Erythroblast (primary cell): ENCODE data around the gene ADAMTS18.

Source experiments
- DNase-seq, 2 experiments: peaks; one replicate each; lab custom pipeline; 2025; lab: John Stamatoyannopoulos, UW
- GATA1 ChIP-seq: IDR thresholded peaks from 2 replicates; pipeline ENCODE4 v1.6.1; 2011; ENCODE audit warnings: low read depth, mild to moderate bottlenecking, control low read depth, low read length, moderate library complexity
- POLR2A ChIP-seq: IDR thresholded peaks from 2 replicates; pipeline ENCODE4 v1.6.1; 2011; ENCODE audit warnings: mild to moderate bottlenecking, low read length

ADAMTS18 gene

DNA sequence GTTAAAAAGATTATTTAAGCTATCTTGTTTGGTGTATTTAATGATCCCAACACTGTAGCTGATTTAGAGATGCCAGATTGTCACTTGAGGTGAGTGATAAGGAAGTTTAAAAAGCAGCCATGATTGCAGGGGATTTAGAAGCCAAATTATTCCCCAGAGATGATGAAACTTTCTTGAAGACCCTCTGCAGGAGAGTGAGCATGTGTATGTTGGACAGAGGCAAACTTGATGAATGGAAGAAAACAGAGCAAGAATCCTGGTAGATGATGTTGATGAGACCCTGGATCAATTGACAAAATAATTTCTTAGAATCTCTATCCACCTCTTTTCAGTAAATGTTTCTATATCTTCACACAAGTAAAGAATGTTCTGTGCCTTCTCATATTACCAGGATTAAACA lies 14.4 kb upstream of the ADAMTS18 start:
- DNase-seq: no peak
- no peak for TF ChIP-seq GATA1

DNA sequence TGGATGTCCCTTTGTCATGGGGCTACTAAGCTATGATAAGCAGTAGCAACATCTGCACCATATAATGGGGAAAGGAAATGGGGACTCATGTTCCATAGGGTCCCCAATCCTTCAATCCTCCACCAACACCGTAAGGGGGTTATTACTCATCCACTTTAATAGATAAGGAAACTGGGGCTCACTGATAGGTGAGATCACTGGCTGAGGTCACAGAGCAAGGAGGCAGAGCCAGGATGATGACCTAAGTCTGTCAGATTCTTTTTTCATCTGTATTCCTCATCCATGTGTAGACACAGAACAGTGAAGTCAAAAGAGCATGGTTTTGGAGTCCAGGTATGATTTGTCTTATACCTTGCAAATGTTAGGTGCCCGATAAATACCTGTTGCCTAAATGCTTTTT lies 10.5 kb upstream of the ADAMTS18 start:
- TF ChIP-seq POLR2A: no peak
- no peak for TF ChIP-seq GATA1
- DNase-seq: no peak

DNA sequence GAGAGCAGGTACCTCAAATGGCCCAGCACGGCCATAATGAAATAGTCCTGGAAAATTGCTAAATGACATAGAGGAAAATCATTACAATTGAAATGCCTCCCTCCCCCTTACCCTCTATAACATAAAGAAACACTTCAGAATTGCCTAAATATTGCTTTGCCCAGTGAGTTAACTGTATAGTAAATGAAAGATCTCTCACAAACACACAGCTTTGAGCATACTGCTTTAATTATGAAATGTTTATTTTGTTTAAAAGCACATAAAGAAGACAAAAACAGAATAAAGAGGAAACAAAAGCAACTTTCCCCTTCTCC lies 9.3 kb upstream of the ADAMTS18 start:
- DNase-seq: no peak
- TF ChIP-seq POLR2A: no peak
- no peak for TF ChIP-seq GATA1

- TF ChIP-seq GATA1 (no peak), POLR2A (no peak)
- DNase-seq: no peak
These were observed 8.7 kb upstream of the ADAMTS18 start for GRCh38 chr16:77443357-77444146.

GRCh38 chr16:77442078-77442477 lies 7.2 kb upstream of the ADAMTS18 start:
- DNase-seq: no peak
- TF ChIP-seq GATA1 (no peak), POLR2A (no peak)

DNA sequence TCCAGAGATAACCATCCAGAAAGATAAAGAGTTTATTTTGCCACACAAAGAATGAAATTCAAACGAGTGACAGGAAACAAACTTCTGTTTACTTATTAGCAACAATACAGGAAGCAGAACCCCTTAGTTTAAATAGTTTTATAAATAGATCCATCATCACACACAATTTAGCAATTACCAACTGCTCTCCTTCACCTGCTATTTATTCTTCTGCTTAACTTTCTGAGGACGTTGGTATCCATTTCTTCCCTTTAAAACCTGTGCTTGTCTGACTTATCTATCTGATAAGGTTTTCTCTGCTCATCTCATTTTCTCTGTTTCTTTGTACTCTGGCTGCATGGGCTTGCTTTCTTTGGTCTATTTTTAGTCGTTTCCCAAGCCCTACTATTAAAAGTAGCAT lies 4.3 kb upstream of the ADAMTS18 start:
- DNase-seq: no peak
- TF ChIP-seq GATA1 (no peak), POLR2A (no peak)

DNA sequence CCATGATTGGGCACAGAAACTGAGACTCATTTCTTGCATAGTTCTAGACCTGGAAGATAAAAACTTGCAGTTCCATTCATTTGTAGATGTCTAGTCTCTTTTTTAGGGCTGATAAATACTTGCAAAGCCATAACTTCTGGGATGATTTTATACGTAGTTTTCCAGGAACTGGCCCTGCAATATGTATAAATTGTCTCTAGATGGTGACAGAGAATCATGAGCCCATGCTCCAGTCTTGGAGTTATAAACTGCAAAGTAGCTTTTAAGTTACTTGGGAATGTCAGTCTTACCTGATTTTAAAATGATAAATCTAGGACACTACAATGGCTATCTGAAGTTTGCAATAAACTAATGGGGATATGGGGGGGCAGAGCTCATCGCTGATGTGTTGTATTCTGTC lies 3.0 kb upstream of the ADAMTS18 start:
- TF ChIP-seq GATA1 (no peak), POLR2A (no peak)
- no peak for DNase-seq

DNA sequence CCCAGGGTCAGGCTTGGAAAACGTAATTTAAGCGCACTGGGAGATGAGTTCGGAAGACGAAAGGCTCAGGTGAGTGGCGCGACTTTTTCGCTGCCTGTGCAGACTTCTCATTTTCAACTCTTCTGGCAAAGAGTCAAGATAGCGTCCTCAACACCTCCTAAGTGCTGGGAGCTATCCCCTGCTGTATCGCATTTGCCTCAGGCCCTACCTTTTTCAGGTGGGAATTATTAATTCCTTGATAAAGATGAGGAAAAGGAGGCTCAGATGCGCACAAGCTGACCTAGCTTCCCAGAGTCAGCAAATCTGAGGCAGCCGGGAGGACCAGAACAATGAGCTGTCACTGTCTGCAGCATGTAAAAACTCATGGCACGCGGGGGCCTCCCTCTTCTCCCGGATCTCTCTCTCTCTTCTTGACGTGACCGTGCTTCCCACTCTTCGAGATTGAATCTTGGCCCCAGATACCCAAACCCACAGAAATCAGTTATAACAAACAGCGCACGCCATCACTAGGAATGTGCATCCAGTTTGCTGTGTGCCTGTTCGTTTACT lies 512 bp upstream of the ADAMTS18 start:
- no peak for DNase-seq
- TF ChIP-seq GATA1 (no peak), POLR2A (no peak)

- TF ChIP-seq GATA1: no peak
- no peak for TF ChIP-seq POLR2A
- DNase-seq: no peak
These were observed 758 bp downstream of the ADAMTS18 start for GRCh38 chr16:77434022-77434529.

GRCh38 chr16:77433146-77433545 lies 1.7 kb downstream of the ADAMTS18 start:
- no peak for DNase-seq
- no peak for TF ChIP-seq POLR2A
- no peak for TF ChIP-seq GATA1

DNA sequence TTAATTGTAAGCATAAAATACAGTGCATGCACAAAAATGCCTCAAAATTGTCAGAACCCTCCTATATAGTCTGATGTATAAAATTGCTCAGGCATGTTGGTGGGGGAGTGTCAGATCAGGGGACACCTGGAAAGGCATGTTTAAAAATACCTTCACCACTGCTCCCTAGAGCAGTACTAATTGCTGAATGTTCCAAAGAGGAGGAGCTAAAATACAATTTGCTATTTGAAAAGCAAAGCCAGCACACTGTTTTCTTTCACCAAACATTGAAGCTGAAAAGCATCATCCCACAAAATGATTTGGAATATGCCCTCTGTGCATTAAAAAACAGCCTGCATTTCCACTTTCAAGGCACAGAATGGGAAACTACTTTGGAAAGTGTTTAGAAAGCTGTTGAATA lies 2.6 kb downstream of the ADAMTS18 start:
- TF ChIP-seq POLR2A (no peak), GATA1 (no peak)
- no peak for DNase-seq

DNA sequence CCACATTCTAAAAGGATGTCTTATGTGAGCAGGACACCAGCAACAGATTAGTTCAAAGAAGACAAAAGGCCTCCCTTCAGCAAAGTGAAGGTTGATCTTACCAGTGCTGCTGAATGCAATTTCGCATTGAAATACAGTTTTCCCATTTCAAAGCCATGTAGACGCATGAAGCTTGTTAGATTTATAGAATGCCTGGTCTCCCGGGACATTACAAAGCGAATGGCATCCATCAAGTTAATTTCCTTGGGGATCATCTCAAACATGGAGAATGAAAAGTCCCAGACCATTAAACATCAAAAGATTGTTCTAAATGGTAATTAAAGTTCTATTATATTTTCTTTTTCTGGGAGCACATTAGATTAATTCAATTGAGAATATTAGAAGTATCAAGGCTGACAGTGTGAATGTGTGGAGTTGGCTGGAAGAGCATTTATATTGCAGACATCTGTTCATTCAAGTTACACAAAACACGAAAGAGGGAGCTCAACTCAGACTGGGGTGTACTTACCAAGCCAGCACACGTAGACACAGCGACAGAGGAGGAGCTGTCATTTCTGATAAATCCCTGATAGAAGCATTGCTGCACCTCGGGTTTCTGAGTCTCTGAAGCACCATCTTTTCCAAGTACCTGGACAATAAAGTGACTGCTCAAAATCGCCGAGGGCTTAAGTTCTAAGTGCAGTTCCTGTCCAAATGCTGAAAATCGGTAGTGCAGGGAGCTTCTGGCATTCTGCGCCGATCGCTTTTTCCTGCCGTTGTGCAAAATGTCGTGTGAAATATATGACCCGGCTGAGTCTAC lies 3.8 kb downstream of the ADAMTS18 start:
- no peak for DNase-seq
- no peak for TF ChIP-seq POLR2A
- no peak for TF ChIP-seq GATA1

DNA sequence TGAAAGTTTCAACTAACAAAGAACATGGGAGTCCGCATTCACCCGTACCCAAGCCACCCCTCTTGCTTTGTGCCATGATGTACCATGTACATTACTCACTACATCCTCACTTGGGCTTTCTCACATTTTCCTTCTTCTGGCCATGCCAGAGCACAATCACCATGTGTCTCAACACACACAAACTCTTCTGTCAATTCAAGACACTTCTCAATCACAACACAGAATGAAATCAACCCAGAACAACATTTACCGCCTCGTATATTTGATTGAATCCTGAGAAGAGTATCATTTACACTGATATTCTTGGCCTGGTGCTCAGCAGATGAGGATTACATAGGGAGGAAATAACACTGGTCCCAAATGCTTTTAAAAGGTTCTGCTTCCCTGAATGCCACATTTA lies 4.5 kb downstream of the ADAMTS18 start:
- TF ChIP-seq POLR2A (no peak), GATA1 (no peak)

GRCh38 chr16:77424871-77425604 lies 9.8 kb downstream of the ADAMTS18 start:
- no peak for DNase-seq
- TF ChIP-seq POLR2A (no peak), GATA1 (no peak)

More for the DNA sequence above, 4.5 kb downstream of the ADAMTS18 start:
- DNase-seq: no peak

- DNase-seq: no peak
- TF ChIP-seq POLR2A (no peak), GATA1 (no peak)
These were observed 12.5 kb downstream of the ADAMTS18 start for GRCh38 chr16:77422196-77422784.
